Inferior parietal cortex (tissue), 1 donor: ENCODE measurements around the gene HUS1.
"Not testable (repeated sequence)": the region's sequence is repeated elsewhere in the genome, so short reads cannot be mapped to it uniquely, and the experiment has no call there.

Source experiments
- DNase-seq: peaks from one replicate; pipeline ENCODE4 v3.0.0-alpha.2; 2016; ENCODE audit errors: extremely low spot score

Gene HUS1

GRCh38 chr7:47923081-47923875, 56.1 kb downstream of the HUS1 start:
- DNase-seq, result not testable (repeated sequence)

GRCh38 chr7:47916514-47916913, 62.9 kb downstream of the HUS1 start:
- not testable (repeated sequence) for DNase-seq

GRCh38 chr7:47915616-47915976, 63.8 kb downstream of the HUS1 start:
- no peak for DNase-seq

- DNase-seq, result no peak
Measured at GRCh38 chr7:47914717-47915615, 64.4 kb downstream of the HUS1 start.
